Measurements from ENCODE around the gene KIF5A. TPM values are rescaled to one million over a fixed set of nuclear protein-coding genes. Genes with fewer than 3 reads are reported as not detected.
A peak's percentile ranks its signal among the peaks of the same experiment; 100 is the strongest.

KIF5A gene
- total RNA-seq, 4 donors from 2014 or later: 0.35 to 2.5 (median 1.4) TPM

DNA sequence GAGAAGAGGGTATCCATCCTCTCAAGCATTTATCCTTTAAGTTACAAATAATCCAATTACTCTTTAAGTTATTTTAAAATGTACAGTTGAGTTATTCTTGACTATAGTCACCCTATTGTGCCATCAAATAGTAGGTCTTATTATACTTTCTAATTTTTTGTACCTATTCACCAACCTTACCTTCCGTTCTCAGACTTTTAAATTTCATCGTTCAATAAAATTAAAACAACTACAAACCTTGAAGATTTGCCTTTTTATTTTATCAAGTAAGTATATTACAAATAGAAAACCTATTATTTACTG is 1.9 kb upstream of the KIF5A start:
- Histone ChIP-seq H3K27ac (no peak overlapping the region), H3K9me3 (no peaks in the 10 kb centered on the region), H3K27me3 (no peaks in the 10 kb centered on the region), H3K4me3 (no peak overlapping the region), H3K36me3 (no peaks in the 10 kb centered on the region), H3K4me1 (peaks cover 0 to 27% (median 3%) of the 10 kb centered on the region in 4 donors)
- TF ChIP-seq CTCF (IDR thresholded peaks at IDR 0.05): no peak
- no peak for DNase-seq

GRCh38 chr12:57548488-57548887 is 1.4 kb upstream of the KIF5A start:
- no peak for DNase-seq
- no peak overlapping the region for H3K27ac ChIP-seq
- H3K4me3 ChIP-seq: no peak overlapping the region
- no peaks in the 10 kb centered on the region for H3K9me3 ChIP-seq
- peaks cover 0 to 27% (median 3%) of the 10 kb centered on the region in 4 donors for H3K4me1 ChIP-seq
- no peak for TF ChIP-seq CTCF (IDR thresholded peaks at IDR 0.05)
- TF ChIP-seq POLR2A (IDR thresholded peaks at IDR 0.05): no peak
- no peaks in the 10 kb centered on the region for H3K36me3 ChIP-seq
- no peaks in the 10 kb centered on the region for H3K27me3 ChIP-seq

DNA sequence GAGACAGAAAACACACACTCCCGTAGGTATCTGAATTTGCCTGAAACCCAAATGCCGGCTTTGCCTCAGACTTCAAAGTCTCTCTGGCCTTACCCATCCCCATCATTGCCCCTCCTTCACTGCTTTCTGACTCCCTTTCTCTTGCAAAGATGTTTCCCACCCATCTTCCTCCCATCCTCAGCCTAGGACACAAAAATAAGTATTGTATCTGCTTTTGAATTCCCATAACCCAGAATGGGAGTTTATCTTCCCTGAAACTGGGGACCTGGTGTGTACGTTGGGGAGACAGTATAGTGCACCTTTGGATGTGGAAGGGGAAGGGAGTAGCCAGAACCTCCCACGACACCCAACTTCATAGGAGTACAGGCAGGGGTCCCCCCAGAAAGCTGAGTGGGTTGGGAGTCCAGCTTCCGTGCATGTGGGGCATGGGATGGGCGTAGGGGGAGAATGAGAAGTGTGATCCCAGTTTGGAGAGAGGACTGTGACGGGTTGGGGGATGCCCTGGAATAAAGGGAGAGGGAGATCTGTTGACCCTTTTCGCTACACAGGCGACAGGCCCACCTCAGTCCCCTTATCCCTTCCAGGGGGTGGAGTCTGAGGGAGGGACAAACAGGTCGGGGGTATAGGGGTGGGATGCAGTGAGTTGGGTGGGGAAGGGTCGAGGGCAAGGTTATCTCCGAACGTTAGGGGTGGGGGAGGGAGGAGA is 488 bp upstream of the KIF5A start:
- no peak for DNase-seq
- Histone ChIP-seq H3K9me3 (no peaks in the 10 kb centered on the region), H3K4me1 (peaks cover 0 to 27% (median 3%) of the 10 kb centered on the region in 4 donors), H3K4me3 (peak overlapping the region; percentile 37 to 57 (median 48)), H3K36me3 (no peaks in the 10 kb centered on the region), H3K27me3 (no peaks in the 10 kb centered on the region), H3K27ac (peak overlapping the region in 1 of 4 donors; percentile 57)
- TF ChIP-seq CTCF (IDR thresholded peaks at IDR 0.05): no peak
- no peak for TF ChIP-seq POLR2A (IDR thresholded peaks at IDR 0.05)

DNA sequence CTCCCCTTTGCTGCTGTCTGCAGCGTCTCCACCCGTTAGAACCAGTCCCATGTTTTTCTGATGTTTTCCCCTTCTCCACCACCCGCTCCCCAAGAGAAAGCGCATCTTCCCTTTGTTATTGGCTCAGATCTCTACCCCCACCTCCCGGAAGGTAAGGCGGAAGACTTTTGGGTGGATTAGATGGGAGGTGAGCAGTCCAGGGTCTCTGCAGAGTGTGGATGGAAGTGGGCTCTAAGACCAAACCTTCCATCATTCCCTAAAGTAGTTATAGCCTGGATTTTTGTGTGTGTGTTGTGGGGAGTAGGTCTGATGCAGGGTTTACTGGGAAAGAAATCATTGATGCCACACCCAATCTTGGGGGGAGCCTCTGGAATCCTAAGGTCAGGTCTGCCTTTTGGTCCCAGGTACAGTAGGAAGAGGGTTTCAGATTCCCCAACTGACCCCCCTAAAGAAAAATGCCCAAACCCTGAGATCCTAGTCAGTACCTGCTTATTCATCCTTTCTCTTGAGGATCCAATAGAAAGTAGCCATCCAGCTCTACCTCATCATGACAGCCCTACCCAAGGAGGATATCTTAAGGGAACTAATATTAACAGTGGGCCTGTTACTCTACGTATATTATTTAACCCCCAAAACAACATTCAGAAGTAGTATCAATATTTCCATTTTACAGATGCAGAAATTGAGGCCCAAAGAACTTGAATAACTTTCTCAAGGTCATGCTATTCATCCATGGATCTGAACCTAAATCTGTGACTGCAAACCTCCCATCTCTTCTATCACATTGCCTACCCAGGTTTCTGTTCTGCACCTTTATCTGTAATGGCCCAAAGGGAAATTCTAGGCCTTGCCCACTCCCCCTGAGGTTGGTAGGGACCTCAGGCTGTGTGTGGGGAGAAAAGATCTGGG is 1.1 kb downstream of the KIF5A start:
- no peak for DNase-seq
- peak overlapping the region in 1 of 4 donors; percentile 55 for H3K4me3 ChIP-seq
- no peaks in the 10 kb centered on the region for H3K27me3 ChIP-seq
- TF ChIP-seq POLR2A (IDR thresholded peaks at IDR 0.05) (no peak), CTCF (IDR thresholded peaks at IDR 0.05) (no peak)
- no peak overlapping the region for H3K27ac ChIP-seq
- no peaks in the 10 kb centered on the region for H3K36me3 ChIP-seq
- no peaks in the 10 kb centered on the region for H3K9me3 ChIP-seq
- H3K4me1 ChIP-seq: peaks cover 0 to 15% (median 3%) of the 10 kb centered on the region in 4 donors

DNA sequence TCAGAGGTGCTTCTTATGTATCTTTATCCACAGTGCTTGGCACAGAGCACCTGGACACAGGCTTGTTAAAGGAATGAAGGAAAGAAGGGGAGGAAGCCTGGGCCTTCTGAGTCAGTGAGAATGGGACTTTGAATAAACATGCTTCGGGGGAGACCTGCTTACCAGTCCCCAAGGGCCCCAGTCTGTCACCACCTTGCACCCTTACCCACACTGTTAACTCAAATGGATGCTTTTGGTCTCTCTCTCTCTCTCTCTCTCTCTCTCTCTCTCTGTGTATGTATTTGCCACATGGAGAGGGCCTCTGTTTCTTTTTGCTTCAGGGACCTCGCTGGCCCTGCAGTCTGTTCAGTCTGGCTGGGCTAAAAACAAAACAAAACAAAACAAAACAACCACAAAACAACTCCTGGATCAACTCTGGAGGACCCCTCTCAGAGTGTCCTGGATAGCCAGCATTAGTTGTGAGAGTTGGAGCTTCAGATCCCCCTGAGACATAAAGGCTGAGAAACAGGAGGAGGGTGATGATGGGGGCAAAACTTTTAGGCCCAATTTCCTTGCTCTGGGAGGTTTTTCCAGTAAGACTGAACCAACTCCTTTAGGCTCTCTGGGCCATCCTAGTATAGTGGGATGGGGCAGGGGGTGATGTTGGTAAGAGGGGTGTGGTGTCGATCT is 1.9 kb downstream of the KIF5A start:
- TF ChIP-seq POLR2A (IDR thresholded peaks at IDR 0.05): no peak
- TF ChIP-seq CTCF (IDR thresholded peaks at IDR 0.05): no peak
- DNase-seq: no peak
- H3K27ac ChIP-seq: no peak overlapping the region
- no peak overlapping the region for H3K4me3 ChIP-seq
- no peaks in the 10 kb centered on the region for H3K36me3 ChIP-seq
- H3K27me3 ChIP-seq: no peaks in the 10 kb centered on the region
- H3K9me3 ChIP-seq: no peaks in the 10 kb centered on the region
- peaks cover 0 to 11% (median 3%) of the 10 kb centered on the region in 4 donors for H3K4me1 ChIP-seq

Measured in Peyer's patch (tissue), 4 donors.